HepG2 (cell line): ENCODE measurements around the gene SUCLG2. TPM values are rescaled to one million over a fixed set of nuclear protein-coding genes. Genes with fewer than 3 reads are reported as not detected.

Experiments
- AKNA ChIP-seq: sonication (generic); formaldehyde crosslinking; IDR thresholded peaks from 2 replicates; pipeline ENCODE4 v1.4.0; 2020; ENCODE audit warnings: missing genetic modification reagents, borderline replicate concordance
- CHD2 ChIP-seq: IDR thresholded peaks from 2 replicates; pipeline ENCODE4 v1.6.1; 2011; ENCODE audit warnings: low read depth, low read length, improper control_type of control experiment
- DMTF1 ChIP-seq: sonication (generic); formaldehyde crosslinking; IDR thresholded peaks from 2 replicates; pipeline ENCODE4 v1.4.0; 2020; ENCODE audit warnings: mild to moderate bottlenecking, missing genetic modification reagents
- HOXA5 ChIP-seq: sonication (generic); formaldehyde crosslinking; IDR thresholded peaks from 2 replicates; pipeline ENCODE4 v1.4.0; 2020; ENCODE audit warnings: missing genetic modification reagents
- KAT7 ChIP-seq: IDR thresholded peaks from 2 replicates; pipeline ENCODE4 v1.6.1; 2018; ENCODE audit warnings: borderline replicate concordance, missing compliant biosample characterization
- NFRKB ChIP-seq: fragments of 450-650 bp; IDR thresholded peaks from 2 replicates; pipeline ENCODE4 v1.6.1; 2017
- PCBP2 ChIP-seq: fragments of 200-400 bp; formaldehyde crosslinking; optimal IDR thresholded peaks from 2 replicates; pipeline ENCODE3; 2018; ENCODE audit warnings: low read length, low read depth; ENCODE audit not compliant: poor library complexity, severe bottlenecking
- POGK ChIP-seq: sonication (generic); formaldehyde crosslinking; conservative IDR thresholded peaks from 2 replicates; pipeline ENCODE4 v1.8.0; 2022; ENCODE audit warnings: mild to moderate bottlenecking, moderate library complexity, missing genetic modification reagents
- SOX13 ChIP-seq, 3 experiments: fragments of 450-650 bp in 1 of 3; sonication (generic) in 1 of 3; formaldehyde crosslinking in 1 of 3; IDR thresholded peaks in 2 of 3; conservative IDR thresholded peaks in 1 of 3; 2 replicates each; pipeline versions ENCODE4 v1.5.0 to v1.6.1; 2016 to 2020; ENCODE audit warnings: antibody characterized with exemption in 1 of 3, mild to moderate bottlenecking in 1 of 3, missing compliant biosample characterization in 1 of 3, missing genetic modification reagents in 1 of 3, moderate library complexity in 1 of 3
- TCF12 ChIP-seq, 2 experiments: fragments of 450-650 bp in 1 of 2; sonication (generic) in 1 of 2; formaldehyde crosslinking in 1 of 2; IDR thresholded peaks; 2 replicates each; pipeline versions ENCODE4 v1.6.1 to v1.8.0; 2017 to 2022; ENCODE audit warnings: antibody characterized with exemption in 1 of 2, mild to moderate bottlenecking in 1 of 2, missing genetic modification reagents in 1 of 2, moderate library complexity in 1 of 2
- U2AF1 ChIP-seq: fragments of 200-400 bp; formaldehyde crosslinking; optimal IDR thresholded peaks from 2 replicates; pipeline ENCODE3; 2017; ENCODE audit warnings: mild to moderate bottlenecking, low read depth, low read length
- ZBTB20 ChIP-seq: sonication (generic); formaldehyde crosslinking; IDR thresholded peaks from 2 replicates; pipeline ENCODE4 v1.8.1; 2023; ENCODE audit warnings: missing genetic modification reagents, low read depth, mild to moderate bottlenecking, borderline replicate concordance
- ZBTB8A ChIP-seq: sonication (generic); formaldehyde crosslinking; IDR thresholded peaks from 2 replicates; pipeline ENCODE4 v1.4.0; 2020; ENCODE audit warnings: mild to moderate bottlenecking, low read depth, missing genetic modification reagents, borderline replicate concordance
- ZNF550 ChIP-seq: sonication (generic); formaldehyde crosslinking; IDR thresholded peaks from 2 replicates; pipeline ENCODE4 v1.4.0; 2020; ENCODE audit warnings: mild to moderate bottlenecking, missing genetic modification reagents, borderline replicate concordance
- ZNF678 ChIP-seq: sonication (generic); formaldehyde crosslinking; IDR thresholded peaks from 2 replicates; pipeline ENCODE4 v1.4.0; 2020; ENCODE audit warnings: mild to moderate bottlenecking, missing genetic modification reagents
- ZNF782 ChIP-seq: sonication (generic); formaldehyde crosslinking; IDR thresholded peaks from 2 replicates; pipeline ENCODE4 v1.4.0; 2020; ENCODE audit warnings: missing genetic modification reagents, mild to moderate bottlenecking, borderline replicate concordance
- polyA plus RNA-seq, 8 experiments: library from polyadenylated mRNA; depleted of rRNA in 3 of 8; stranded (reverse) in 7 of 8; unstranded in 1 of 8; fragments of >200 nt; fragmentation: Illumina TruSeq in 4 of 8; extraction: Trizol in 4 of 8; gene quantifications; 2 replicates each; pipeline versions ENCODE4 v1.2.1 to v1.2.3, GENCODE V29; 2011 to 2016; ENCODE audit warnings: low read depth in 4 of 8, missing spikeins in 1 of 8, mixed read lengths in 1 of 8; ENCODE audit not compliant: insufficient read depth in 1 of 8
- total RNA-seq, 5 experiments: library from RNA; depleted of rRNA; stranded (reverse); fragments of >200 nt; fragmentation: Illumina TruSeq; extraction: Trizol; gene quantifications; 2 replicates each; pipeline ENCODE4 v1.2.3, GENCODE V29; 2016; ENCODE audit warnings: low read depth in 1 of 5

Gene SUCLG2
- total and polyA plus RNA-seq, 2 of the 13 experiments (the other 11 are each of a cell fraction or from before 2014, with no cell fraction given): 21.4 to 64.9 TPM

GRCh38 chr3:67564008-67564407, 90.4 kb downstream of the SUCLG2 start (continued):
- TF ChIP-seq NFRKB (no peak), SOX13 (IDR thresholded peaks at IDR 0.05) (no peak), SOX13 (CRISPR knock-in tag; conservative IDR thresholded peaks at IDR 0.05 in 1 of 2, IDR thresholded peaks at IDR 0.05 in 1 of 2) (peak in 1 of 2 experiments; percentile 10; a peak in 1 of 4 replicates), POGK (no peak), U2AF1 (no peak), ZBTB20 (CRISPR knock-in tag) (no peak), AKNA (CRISPR knock-in tag) (no peak), PCBP2 (no peak), KAT7 (CRISPR knock-in tag) (no peak), TCF12 (IDR thresholded peaks at IDR 0.05) (no peak), TCF12 (CRISPR knock-in tag; IDR thresholded peaks at IDR 0.05) (no peak), ZBTB8A (CRISPR knock-in tag) (no peak), ZNF678 (CRISPR knock-in tag) (no peak), ZNF782 (CRISPR knock-in tag) (no peak), CHD2 (no peak), DMTF1 (CRISPR knock-in tag) (no peak), ZNF550 (no peak), HOXA5 (CRISPR knock-in tag) (no peak)
